VCaP (cell line): Measurements from ENCODE around the gene STXBP1.

Source experiments
- H3K27ac ChIP-seq: fragments of 450-650 bp; 2 replicates; pipeline ENCODE4 v1.5.1; 2017
- TF ChIP-seq, protein P1 (sequence below): fragments of 450-650 bp; conservative IDR thresholded peaks from 2 replicates; pipeline ENCODE4 v1.5.1; 2017; ENCODE audit warnings: mild to moderate bottlenecking, moderate library complexity

STXBP1 gene

DNA sequence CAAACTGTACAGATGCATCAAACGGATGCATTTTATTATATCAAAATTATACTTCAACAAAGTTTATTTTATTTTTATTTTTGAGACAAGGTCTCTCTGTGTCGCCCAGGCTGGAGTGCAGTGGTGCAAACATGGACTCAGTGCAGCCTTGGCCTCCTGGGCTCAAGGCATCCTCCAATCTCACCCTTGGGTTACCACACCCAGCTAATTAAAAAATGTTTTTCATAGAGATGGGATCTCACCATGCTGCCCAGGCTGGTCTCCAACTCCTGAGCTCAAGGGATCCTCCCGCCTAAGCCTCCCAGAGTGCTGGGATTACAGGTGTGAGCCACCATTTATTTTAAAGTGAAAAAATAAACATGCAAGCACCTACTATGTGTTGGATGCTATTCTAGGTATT, 40.1 kb upstream of the STXBP1 start:
- peak overlapping the region; percentile 100 for H3K27ac ChIP-seq

DNA sequence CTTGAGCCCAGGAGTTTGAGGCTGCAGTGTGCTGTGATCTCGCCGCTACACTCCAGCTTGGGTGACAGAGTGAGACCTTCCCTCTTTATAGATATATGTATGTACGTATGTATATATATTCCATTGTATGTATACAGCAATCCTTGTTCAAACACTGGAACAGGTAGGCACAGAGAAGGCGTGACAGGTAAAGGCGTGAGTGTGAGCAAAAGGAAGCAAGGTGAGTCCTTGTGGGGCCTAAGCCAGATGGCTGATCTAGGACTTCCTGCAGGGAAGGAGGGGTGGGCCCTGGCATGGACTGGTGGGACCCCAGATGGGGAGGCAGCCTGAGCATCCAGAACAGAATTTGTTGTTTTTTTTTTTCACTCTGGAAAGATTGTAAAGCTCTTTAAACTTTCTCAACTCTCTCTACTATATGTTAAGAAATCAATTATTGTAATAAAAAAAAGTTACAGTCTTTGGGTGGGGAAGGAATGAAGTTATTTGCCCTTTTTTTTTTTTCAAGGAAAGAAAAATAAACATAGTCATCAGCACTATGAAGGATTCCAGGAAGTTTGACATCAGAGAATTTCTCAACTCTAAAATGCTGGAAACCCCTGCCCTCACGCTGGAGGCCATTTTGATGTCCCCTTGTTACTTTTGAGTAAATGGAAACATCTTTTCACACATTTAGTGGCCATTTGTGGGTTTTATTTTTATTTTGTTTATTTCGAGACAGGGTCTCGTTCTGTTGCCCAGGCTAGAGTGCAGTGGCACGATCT, 38.9 kb upstream of the STXBP1 start:
- TF ChIP-seq, protein P1, sequence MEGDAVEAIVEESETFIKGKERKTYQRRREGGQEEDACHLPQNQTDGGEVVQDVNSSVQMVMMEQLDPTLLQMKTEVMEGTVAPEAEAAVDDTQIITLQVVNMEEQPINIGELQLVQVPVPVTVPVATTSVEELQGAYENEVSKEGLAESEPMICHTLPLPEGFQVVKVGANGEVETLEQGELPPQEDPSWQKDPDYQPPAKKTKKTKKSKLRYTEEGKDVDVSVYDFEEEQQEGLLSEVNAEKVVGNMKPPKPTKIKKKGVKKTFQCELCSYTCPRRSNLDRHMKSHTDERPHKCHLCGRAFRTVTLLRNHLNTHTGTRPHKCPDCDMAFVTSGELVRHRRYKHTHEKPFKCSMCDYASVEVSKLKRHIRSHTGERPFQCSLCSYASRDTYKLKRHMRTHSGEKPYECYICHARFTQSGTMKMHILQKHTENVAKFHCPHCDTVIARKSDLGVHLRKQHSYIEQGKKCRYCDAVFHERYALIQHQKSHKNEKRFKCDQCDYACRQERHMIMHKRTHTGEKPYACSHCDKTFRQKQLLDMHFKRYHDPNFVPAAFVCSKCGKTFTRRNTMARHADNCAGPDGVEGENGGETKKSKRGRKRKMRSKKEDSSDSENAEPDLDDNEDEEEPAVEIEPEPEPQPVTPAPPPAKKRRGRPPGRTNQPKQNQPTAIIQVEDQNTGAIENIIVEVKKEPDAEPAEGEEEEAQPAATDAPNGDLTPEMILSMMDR = no peak
- peak overlapping the region; percentile 100 for H3K27ac ChIP-seq

More for the DNA sequence above, 40.1 kb upstream of the STXBP1 start:
- TF ChIP-seq, protein P1 = no peak

DNA sequence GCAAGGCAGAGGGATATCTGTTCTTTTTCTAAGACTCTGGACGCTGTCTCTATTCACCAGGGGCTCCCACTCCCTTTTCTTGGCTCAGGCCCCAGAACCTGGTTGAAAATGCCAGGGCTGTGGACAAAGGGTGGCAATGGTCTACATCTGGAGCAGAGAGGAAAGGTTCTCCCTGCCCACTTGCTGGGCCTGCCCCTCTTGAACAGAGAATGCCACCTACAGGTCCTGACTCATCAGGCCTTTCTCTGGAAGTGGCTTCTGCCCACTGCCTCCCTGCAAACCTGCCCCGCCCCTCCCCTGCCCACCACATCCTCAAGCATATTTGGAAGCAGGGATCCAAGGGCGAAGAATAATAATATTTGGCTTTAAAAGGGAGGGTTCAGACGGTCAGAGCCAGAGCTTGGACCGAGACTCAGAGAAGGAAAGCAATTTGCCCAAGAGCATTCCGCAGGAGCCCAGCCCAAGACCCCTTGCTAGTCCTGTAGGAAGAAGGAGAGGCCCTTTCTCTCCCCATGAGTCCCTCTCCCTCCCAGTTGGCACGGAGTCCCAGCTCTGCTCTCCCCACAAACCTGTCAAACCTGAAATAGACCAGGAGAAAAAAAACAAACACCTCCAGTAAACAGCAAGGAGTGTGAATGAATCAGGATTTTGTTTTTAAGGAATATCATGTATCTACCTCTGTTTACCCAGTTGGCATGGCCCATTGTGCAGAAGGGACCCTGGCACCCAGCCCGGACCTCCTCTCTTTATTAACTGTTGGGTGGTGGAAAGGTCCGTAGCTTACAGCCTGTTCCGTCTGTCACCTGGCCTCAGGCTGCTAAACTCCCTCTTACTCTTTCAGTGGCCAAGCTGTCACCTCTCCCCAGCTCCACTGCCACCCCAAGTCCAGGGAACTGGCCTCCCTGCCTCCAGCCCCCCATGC, 37.7 kb upstream of the STXBP1 start:
- H3K27ac ChIP-seq = peak overlapping the region; percentile 100
- TF ChIP-seq, protein P1 = no peak; the same call in 1 of the 2 replicates

DNA sequence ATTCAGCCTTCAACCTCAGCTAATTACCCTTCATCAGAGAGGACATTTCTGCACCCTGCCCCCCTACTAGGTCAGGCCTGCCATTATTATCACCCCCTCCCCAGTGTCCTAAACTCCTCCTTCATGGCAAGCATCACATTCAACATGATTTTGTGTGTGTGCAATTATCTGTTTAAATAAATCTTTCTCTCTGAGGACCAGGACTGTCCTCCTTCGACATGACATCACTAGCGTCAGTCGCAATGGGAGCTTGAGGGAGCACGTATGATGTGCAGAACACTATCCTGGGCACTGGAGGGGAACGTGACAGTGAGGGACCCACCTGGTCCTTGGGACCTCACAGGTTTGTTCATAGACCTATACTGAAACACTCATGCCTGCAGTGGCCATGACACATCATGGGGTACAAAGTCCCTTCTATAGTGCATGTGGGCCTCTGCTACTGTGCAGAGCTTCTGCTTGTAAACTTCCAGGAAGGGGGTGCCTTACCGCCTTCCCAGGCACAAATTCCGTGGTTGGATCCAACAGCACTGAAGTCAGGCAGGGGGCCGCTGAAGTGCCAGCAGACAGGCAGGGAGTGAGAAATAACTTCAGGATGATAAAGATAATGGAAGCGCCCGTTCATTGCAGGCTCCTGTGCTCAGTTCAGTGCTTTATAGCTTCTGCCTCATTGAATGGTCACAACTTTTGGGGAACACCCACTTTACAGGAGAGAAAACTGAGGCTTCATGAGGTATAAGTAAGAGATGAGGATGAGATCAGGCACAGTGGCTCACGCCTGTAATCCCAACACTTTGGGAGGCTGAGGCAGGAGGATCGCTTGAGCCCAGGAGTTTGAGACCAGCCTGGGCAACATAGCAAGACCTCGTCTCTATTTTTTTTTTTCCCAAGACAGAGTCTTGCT, 36.0 kb upstream of the STXBP1 start:
- peak overlapping the region; percentile 100 for H3K27ac ChIP-seq

DNA sequence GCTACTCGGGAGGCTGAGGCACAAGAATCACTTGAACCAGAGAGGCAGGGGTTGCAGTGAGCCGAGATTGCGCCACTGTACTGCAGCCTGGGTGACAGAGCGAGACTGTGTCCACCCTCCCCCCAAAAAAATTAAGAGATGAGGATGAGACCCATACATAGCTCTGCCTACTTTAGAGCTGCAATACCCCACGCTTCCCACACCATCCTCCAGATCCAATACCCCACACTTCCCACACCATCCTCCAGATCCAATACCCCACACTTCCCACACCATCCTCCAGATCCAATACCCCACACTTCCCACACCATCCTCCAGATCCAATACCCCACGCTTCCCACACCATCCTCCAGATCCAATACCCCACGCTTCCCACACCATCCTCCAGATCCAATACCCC, 34.9 kb upstream of the STXBP1 start:
- peak overlapping the region; percentile 100; the same call in 1 of the 2 replicates for H3K27ac ChIP-seq

More for the DNA sequence above, 36.0 kb upstream of the STXBP1 start:
- TF ChIP-seq, protein P1 = no peak

DNA sequence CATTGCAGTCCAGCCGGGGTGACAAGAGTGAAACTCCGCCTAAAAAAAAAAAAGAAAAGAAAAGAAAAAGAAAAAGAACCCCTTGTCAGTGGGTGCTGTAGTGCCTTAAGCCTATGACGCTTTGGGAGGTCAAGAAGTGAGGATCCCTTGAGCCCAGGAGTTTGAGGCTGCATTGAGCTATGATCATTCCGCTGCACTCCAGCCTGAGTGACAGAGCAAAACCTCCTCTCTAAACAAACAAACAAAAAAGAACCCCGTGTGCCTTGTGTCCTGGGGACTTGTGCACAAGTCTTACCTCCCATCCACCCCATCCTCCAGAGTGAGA, 33.5 kb upstream of the STXBP1 start:
- TF ChIP-seq, protein P1 = no peak
- H3K27ac ChIP-seq = peak overlapping the region; percentile 75

DNA sequence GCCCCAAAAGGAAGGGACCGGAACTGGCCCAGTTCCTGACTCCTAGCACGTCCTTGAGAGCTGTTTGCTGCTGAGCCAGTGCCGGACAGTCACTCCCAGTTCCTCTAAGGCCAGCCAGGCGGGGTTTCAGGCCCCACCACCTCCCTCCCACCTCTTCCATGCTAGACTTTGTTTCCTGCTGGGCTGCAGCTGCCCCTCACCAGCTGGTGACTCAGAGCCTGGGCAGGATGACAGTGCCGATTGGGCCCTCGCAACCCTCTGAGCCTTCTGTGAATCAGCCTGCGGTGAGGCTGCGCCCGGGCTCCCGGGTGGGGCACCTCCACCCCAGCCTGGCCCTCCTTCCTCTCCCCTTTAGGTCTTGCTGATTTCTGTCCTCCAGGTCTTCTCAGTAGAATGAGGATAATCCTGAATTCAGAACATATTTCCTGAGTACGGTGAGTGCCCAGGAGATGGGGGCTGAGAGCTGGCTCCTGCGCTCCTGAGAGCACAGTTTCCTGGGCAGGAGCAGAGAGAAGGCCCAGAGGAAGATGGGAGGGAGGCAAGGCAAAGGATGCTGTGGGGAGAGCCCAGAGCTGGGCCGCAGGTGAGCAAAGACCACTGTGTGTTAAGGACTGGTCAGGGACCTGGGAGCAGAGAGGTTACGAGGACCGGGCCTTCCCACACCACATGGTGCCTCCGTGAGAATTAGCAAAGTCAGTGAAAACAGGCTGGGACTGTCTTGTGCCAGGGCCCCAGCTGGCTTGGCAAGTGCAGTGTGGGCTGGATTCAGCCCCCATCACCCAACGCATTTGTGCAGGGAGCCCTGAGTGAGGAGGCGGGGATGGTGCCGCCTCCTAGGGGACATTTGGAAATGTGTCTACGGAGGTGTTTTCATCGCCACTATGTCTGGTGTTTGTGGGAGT, 32.9 kb upstream of the STXBP1 start:
- H3K27ac ChIP-seq = peak overlapping the region; percentile 75
- TF ChIP-seq, protein P1 = no peak
